H1 (cell line): ENCODE results near the gene SYDE1. TPM values are rescaled to one million over a fixed set of nuclear protein-coding genes. Genes with fewer than 3 reads are reported as not detected.

Experiments used
- E2F6 ChIP-seq: IDR thresholded peaks from 2 replicates; pipeline ENCODE4 v1.6.1; 2012; ENCODE audit warnings: inconsistent platforms
- polyA plus RNA-seq, 7 experiments: library from polyadenylated mRNA; depleted of rRNA in 3 of 7; stranded (reverse) in 5 of 7; unstranded in 2 of 7; fragments of >200 nt in 5 of 7; fragments of 200-250 nt in 2 of 7; gene quantifications; 1 replicate in 5 of 7; 2 replicates in 1 of 7; 4 replicates in 1 of 7; pipeline versions ENCODE4 v1.2.1 to v1.2.3, GENCODE V29; 2011 to 2013; ENCODE audit warnings: missing spikeins in 2 of 7, mixed read lengths in 2 of 7
- total RNA-seq: library from RNA; stranded (reverse); fragmentation: NEBNext Ultra II Directional; extraction: Animal tissue kit (Norgen Biotek cat#: 25700); gene quantifications from 2 replicates; pipeline ENCODE4 v1.2.1, GENCODE V29; 2021

The SYDE1 gene
- total and polyA plus RNA-seq, 2 of the 8 experiments (the other 6 are each of a cell fraction or from before 2014, with no cell fraction given) = 12.0 to 16.8 TPM

GRCh38 chr19:15159251-15159650 is 52.0 kb downstream of the SYDE1 start (continued):
- no peak for TF ChIP-seq E2F6
- TF ChIP-seq, all 59 proteins: peak for 0
